Activated effector memory CD4-positive, alpha-beta T cell treated with Interleukin-2 at 50 U/mL for 16 hours (primary cell): Measurements from ENCODE around the gene ETS2.

ENCODE experiments used
- DNase-seq: peaks from one replicate; pipeline ENCODE4 v3.0.0-alpha.2; 2020

Gene ETS2

GRCh38 chr21:38780879-38781278, 24.9 kb upstream of the ETS2 start:
- DNase-seq, result no peak

- DNase-seq, result no peak
Measured at GRCh38 chr21:38784458-38785266, 21.1 kb upstream of the ETS2 start.

- no peak for DNase-seq
Measured at GRCh38 chr21:38785483-38785882, 20.2 kb upstream of the ETS2 start.

GRCh38 chr21:38787016-38787415, 18.7 kb upstream of the ETS2 start:
- no peak for DNase-seq

GRCh38 chr21:38787461-38788274, 18.1 kb upstream of the ETS2 start:
- no peak for DNase-seq

- DNase-seq, result no peak
Measured at GRCh38 chr21:38788275-38788905, 17.3 kb upstream of the ETS2 start.

- no peak for DNase-seq
Measured at GRCh38 chr21:38789275-38789674, 16.5 kb upstream of the ETS2 start.

- DNase-seq, result no peak
Measured at GRCh38 chr21:38790059-38790458, 15.7 kb upstream of the ETS2 start.

- no peak for DNase-seq
Measured at GRCh38 chr21:38790961-38791360, 14.8 kb upstream of the ETS2 start.

- no peak for DNase-seq
Measured at GRCh38 chr21:38792676-38793459, 12.9 kb upstream of the ETS2 start.

GRCh38 chr21:38793926-38794713, 11.6 kb upstream of the ETS2 start:
- DNase-seq, result no peak

- no peak for DNase-seq
Measured at GRCh38 chr21:38794978-38795377, 10.8 kb upstream of the ETS2 start.

- no peak for DNase-seq
Measured at GRCh38 chr21:38795475-38795874, 10.3 kb upstream of the ETS2 start.

- DNase-seq, result no peak
Measured at GRCh38 chr21:38796424-38796823, 9.3 kb upstream of the ETS2 start.

GRCh38 chr21:38797470-38797869, 8.3 kb upstream of the ETS2 start:
- no peak for DNase-seq

GRCh38 chr21:38798081-38798480, 7.6 kb upstream of the ETS2 start:
- no peak for DNase-seq

- no peak for DNase-seq
Measured at GRCh38 chr21:38798481-38798882, 7.2 kb upstream of the ETS2 start.

GRCh38 chr21:38800046-38800758, 5.5 kb upstream of the ETS2 start:
- no peak for DNase-seq

GRCh38 chr21:38800924-38801744, 4.6 kb upstream of the ETS2 start:
- DNase-seq, result no peak
